GM19043 (cell line): Measurements from ENCODE around the gene RAB14.
"Not testable (repeated sequence)": the region's sequence is repeated elsewhere in the genome, so short reads cannot be mapped to it uniquely, and the experiment has no call there.

Experiments
- ATAC-seq: cut with Tn5 transposase; IDR thresholded peaks from one replicate; pipeline ENCODE4 v1.9.1; 2021; ENCODE audit warnings: low read depth; ENCODE audit not compliant: unreplicated experiment

Gene RAB14

DNA sequence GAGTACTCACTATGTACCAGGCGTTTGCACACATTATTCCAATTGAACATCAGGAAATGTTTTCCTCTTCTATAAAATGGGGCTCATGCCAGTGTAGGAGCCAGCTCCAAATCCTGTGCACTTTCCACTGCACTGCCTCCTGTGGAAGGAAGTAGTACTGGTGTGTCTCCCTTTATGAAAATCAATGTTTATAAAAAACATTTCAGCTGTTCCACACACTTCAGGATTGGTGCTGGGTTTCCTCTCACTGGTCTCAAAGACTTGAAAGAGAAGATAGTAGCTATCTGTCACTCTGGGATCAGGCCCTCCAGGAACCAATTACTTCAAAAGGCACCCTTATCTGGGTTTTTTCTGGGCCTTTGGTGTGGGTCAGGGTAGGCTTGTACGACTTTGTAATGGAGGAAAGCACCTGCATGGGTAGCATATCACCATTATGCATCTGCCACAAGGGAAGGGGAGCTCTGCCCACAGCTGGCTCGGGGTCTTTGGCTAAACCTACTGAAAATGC is 32.5 kb downstream of the RAB14 start:
- no peak for ATAC-seq

DNA sequence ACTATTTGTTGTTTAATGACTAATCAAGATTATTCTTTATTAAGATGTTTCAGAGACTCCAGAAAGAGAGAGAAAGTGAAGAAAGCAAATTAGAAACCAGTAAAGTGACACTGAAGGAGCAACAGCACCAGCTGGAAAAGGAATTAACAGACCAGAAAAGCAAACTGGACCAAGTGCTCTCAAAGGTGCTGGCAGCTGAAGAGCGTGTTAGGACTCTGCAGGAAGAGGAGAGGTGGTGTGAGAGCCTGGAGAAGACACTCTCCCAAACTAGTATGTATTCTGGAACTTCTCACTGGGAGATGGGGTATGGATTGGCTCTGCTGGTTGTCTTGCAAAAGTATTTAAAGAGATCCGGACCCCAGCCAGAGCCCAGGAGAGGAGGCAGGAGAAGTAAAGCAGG is 33.6 kb downstream of the RAB14 start:
- ATAC-seq, result no peak

DNA sequence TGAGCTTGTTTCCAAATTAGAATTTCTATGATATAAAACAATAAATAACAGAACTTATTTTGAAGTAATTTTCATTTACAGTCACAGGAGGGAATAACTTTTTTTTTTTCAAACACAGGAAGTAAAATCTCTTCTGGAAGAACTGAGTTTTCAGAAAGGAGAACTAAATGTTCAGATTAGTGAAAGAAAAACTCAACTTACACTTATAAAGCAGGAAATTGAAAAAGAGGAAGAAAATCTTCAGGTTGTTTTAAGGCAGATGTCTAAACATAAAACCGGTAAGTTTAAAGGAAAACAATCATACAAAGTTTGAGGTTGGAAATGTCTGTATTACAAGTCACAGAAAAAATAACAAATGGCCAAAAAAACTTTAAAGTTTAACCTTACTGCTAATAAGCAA is 41.6 kb downstream of the RAB14 start:
- no peak for ATAC-seq

DNA sequence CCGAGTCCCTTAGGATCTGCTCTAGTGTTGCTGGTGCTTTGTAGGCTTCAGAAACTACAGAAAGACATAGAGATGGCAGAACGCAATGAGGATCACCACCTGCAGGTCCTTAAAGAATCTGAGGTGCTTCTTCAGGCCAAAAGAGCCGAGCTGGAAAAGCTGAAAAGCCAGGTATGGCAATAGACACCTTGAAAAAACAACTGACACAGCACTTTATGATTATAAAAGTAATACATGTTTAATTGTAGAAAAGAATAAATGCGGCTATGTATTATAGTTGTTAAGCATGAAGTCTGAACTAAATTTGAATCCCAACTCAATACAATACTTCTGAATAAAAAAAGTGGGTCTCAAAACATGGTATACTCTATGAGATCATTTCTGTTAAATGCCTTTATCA is 43.7 kb downstream of the RAB14 start:
- ATAC-seq, result no peak

DNA sequence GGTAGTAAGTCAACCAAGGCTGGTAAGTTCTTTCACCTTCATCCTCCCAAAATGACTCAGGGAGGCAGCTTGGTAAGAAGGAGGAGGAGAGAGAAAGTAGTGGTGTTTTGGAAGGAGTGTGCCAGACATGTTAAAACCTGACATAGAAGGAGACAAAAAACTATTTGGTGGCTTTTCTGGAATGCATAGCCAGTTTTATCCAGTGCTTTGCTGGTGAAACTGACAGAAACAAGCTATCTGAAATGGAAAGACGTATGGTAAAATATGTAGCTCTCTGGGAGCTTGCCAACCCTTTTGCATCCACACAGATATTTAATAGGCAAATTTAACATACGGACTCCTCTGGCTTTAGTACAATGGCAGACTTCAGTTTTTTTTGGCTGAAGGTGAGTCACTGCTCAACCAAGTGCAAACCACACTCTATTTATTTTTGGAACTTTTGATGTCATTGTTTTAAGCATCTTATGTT is 45.4 kb downstream of the RAB14 start:
- ATAC-seq, result peak; percentile 91

DNA sequence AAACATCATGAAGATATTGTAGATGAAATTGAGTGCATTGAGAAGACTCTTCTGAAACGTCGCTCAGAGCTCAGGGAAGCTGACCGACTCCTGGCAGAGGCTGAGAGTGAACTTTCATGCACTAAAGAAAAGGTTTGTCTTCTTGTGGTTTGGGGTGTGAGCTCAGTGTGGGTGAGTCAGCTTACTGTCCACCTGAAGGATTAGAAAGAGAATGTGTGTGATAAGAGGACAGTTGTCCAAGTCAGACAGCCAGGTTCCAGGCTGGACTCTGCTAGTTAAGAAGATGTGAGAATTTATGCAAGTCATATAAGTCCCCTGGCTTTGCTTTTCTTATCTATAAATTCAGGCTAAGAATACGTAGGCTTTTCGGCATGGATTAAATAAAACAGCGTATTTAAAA is 46.9 kb downstream of the RAB14 start:
- no peak for ATAC-seq

DNA sequence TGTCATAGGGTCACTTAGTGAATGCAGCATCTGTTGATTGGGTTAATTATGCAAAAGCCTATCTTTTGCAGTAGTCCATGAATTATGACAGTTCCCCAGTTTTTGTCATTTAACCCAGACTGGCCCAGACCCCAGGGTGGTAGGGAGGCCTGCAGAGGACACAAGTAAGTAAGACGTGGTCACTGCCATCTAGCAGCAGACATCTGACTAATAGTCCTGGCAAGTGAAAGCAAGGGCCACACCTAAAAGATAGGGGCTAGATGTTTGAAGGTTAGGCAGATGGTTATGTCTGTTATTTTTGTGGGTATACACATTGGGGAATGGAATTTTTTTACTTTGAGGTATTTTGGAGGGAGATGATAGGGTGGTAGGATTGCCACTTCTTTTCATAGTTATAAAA is 48.0 kb downstream of the RAB14 start:
- ATAC-seq, result no peak

DNA sequence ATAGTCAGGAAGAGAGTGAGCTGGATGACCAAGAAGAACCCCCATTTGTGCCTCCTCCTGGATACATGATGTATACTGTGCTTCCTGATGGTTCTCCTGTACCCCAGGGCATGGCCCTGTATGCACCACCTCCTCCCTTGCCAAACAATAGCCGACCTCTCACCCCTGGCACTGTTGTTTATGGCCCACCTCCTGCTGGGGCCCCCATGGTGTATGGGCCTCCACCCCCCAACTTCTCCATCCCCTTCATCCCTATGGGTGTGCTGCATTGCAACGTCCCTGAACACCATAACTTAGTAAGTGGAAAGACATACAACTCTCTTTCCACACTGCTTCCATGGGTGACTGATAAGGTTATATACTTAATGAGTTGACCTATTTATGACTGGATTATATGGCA is 51.5 kb downstream of the RAB14 start:
- no peak for ATAC-seq

DNA sequence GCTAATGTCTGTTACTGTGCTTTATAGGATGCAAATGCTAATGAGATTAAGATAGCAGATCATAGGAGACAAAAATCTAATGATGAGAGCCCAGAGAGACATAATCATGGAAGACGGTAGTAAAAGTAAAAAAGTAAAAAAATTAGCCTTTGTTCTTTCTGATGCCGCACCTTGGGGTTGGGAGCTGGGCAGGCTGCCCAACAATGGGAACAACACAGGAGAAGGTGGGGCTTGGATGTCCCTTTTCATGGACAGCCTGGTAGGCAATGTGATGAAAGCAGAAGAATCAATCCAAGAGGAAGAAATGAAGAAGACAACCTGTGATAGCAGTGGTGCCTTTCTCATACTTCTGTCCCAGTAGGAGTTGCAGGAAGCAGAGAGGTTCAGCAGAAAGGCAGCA is 57.2 kb downstream of the RAB14 start:
- no peak for ATAC-seq

DNA sequence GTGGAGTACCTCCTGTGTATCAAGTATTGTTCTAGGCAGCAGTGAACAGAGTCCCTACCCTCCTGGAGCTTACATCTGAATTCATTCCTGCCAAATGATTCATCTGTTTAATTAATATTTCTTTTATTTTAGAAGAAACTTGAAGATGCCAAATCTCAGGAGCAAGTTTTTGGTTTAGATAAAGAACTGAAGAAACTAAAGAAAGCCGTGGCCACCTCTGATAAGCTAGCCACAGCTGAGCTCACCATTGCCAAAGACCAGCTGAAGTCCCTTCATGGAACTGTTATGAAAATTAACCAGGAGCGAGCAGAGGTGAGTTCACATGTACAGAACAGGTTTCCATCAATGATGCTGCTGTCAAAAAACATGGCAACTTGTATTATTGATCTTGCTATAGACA is 57.9 kb downstream of the RAB14 start:
- ATAC-seq, result no peak

DNA sequence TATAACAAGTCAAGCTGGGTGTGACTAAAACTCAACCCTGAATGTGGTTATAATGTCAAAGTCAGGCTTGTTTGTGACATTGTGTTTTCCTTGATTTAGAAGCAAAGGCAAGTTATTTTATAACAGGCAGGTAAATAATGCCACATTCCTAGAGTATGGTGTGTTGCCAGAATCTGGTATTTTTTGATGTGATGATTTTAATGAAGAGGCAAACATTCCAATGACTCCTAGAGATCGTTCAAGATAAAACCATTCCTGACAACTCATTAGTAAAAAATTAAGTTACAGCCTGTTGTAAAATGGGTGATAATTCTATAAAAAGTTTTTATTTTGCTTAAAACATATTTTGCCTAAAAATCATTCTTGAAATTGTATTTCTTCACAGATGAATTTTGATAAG is 60.0 kb downstream of the RAB14 start:
- no peak for ATAC-seq

DNA sequence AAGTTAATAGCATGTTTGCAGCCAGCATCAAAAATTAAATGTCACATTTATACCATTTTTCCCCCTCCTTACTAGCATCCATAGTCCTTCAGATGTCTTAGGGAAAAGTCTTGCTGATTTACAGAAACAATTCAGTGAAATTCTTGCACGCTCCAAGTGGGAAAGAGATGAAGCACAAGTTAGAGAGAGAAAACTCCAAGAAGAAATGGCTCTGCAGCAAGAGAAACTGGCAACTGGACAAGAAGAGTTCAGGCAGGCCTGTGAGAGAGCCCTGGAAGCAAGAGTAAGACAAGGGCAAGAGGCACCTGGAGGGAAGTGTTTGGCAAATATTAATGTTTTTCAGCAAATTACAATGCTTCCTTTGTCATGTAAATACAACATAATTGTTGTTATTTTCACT is 60.4 kb downstream of the RAB14 start:
- no peak for ATAC-seq

DNA sequence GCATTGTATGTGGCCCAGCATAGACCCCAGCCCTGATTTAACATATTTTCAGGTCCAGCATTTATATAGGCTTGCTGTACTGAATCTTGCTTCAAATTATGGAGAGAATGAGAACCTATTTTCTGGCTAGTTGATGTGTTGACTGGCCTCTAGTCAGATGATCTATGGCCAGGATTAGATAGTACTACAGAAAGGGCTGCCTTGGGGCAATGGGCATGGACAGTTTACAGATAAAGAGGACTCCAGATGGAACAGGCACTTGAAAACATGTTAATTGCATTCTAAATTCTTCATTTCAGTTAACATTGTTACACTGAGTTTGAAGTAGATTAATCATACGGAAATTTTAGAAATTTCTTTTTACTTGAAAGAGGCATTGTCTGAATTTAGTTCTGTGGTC is 61.5 kb downstream of the RAB14 start:
- no peak for ATAC-seq

DNA sequence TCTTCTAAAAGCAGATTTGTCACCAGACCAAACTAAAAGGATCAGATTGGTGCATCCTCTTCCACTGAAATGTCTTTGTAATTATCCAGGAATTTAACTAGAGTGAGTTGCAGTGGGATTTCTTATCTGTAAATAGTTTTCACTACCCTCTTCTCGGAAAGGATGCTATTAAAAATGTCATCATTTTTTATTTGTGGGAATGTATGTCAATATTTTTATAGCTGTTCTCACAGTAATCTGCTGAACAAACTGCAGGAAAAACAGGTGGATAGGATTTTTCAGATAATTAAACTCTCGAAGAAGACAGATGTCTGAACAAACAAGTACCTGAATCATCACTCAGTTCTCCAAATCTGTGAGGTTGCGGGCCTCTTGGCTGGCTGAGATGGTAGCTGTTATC is 62.7 kb downstream of the RAB14 start:
- no peak for ATAC-seq

DNA sequence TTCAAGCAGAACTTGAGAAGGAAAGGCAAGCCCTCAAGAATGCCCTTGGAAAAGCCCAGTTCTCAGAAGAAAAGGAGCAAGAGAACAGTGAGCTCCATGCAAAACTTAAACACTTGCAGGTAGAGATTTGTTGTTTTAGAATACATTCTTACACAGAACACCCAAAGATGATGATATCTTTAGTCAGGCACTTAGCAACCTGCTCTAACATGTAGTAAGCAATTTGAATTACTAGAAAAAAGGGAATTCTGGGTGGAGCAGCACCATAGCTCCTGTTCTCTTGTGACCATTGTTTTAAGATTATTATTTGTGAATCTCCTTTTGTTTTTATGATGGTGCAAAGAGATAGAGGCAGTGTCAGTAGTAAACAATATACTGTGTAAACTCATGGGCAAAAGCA is 63.1 kb downstream of the RAB14 start:
- no peak for ATAC-seq

DNA sequence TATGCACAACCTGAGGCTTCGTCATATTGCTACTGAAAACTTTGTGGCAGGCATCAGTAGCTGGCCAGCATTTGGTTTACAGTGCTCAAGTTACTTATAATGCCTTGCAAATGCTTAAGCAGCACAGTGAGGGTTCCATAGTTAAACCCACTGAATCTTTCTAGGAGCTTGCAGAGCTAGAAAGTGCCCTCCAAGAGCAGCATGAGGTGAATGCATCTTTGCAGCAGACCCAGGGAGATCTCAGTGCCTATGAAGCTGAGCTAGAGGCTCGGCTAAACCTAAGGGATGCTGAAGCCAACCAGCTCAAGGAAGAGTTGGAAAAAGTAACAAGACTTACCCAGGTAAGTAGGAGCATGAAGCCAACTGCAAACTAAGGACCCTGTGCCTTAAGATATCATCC is 66.0 kb downstream of the RAB14 start:
- no peak for ATAC-seq

DNA sequence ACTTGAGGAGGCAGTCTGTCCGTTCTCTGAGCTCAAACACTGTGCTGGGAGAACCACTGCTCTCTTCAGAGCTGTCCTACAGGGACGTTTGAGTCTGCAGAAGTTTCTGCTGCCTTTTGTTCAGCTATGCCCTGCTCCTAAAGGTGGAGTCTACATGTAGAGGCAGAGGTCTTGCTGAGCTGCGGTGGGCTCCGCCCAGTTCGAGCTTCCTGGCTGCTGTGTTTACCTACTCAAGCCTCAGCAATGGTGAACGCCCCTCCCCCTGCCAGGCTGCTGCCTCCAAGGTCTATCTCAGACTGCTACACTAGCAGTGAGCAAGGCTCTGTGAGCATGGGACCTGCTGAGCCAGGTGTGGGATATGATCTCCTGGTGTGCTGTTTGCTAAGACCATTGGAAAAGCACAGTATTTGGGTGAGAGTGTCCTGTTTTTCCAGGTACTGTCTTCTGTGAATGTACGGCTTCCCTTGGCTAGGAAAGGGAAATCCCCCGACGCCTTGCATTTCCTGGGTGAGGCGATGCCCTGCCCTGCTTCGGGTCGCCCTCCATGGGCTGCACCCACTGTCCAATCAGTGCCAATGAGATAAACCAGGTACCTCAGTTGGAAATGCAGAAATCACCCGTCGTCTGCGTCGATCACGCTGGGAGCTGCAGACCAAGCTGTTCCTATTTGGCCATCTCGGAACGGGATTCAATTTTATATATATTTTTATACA is 68.4 kb downstream of the RAB14 start:
- no peak for ATAC-seq

DNA sequence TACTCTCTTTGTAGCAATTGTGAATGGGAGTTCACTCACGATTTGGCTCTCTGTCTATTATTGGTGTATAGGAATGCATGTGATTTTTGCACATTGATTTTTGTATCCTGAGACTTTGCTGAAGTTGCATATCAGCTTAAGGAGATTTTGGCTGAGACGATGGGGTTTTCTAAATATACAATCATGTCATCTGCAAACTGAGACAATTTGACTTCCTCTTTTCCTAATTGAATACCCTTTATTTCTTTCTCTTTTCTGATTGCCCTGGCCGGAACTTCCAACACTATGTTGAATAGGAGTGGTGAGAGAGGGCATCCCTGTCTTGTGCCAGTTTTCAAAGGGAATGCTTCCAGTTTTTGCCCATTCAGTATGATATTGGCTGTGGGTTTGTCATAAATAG is 72.3 kb downstream of the RAB14 start:
- ATAC-seq, result not testable (repeated sequence)
